ENCODE measurements around the gene ZNF263. TPM values are rescaled to one million over a fixed set of nuclear protein-coding genes. Genes with fewer than 3 reads are reported as not detected.

ZNF263 gene
- total and polyA plus RNA-seq, 3 experiments from 2014 or later = 29.2 to 47.7 (median 35.1) TPM

DNA sequence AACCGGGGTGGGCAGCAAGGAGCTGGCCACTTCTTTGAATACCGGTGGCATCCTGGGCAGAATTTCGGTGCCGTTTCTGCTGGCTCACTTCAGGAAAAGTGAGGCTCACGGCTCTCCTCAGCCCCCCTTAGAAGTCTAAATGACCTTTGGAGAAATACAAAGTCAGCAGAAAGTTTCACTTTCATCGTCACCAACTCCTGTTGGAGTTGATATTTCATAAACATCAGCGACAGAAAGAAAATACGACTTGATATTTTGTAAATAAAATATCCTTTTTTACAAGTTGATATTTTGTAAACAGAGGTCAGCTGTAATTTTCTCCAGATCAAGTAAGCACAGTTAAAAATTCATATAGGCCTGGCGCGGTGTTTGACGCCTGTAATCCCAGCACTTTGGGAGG, 22.8 kb downstream of the ZNF263 start:
- no peaks in the 10 kb centered on the region for H3K27me3 ChIP-seq (ENCODE audit: insufficient read depth, low read length, poor library complexity, severe bottlenecking)
- no peak overlapping the region for H3K27ac ChIP-seq (ENCODE audit: low read depth, low read length)
- H3K4me1 ChIP-seq (ENCODE audit: insufficient read depth, low read length) = peaks cover 18% of the 10 kb centered on the region
- POLR2A ChIA-PET = interaction anchor here (0.6 to 3.0 kb wide), 10 partner anchors 10 to 195 kb away, joined by 3 to 21 read pairs (median 4); partner anchors contain the start of genes CLUAP1, ZNF174, ZNF263 and ZSCAN32
- Mint-ChIP-seq H3K9me3 (peaks cover 12 to 53% (median 47%) of the 10 kb centered on the region in 5 donors), H3K27ac (peak overlapping the region in 7 of 8 donors; percentile 63 to 89 (median 79)), H3K27me3 (no peaks in the 10 kb centered on the region), H3K4me3 (peak overlapping the region; percentile 76 to 93 (median 85)), H3K4me1 (peaks cover 16 to 38% (median 24%) of the 10 kb centered on the region in 3 donors), H3K36me3 (peaks cover 18 to 57% (median 46%) of the 10 kb centered on the region in 3 donors)
- DNase-seq = no peak
- H3K4me3 ChIP-seq (ENCODE audit: low read length) = peak overlapping the region; percentile 72
- H3K9me3 ChIP-seq (ENCODE audit: low read length) = peaks cover 19% of the 10 kb centered on the region
- CTCF ChIA-PET = interaction anchor here (0.9 to 1.8 kb wide), 4 partner anchors 11 to 95 kb away, joined by 3 to 6 read pairs (median 3); partner anchors contain the start of genes ZNF174, ZNF263 and ZSCAN32
- peaks cover 14% of the 10 kb centered on the region for H3K36me3 ChIP-seq (ENCODE audit: insufficient read depth, low read length)

DNA sequence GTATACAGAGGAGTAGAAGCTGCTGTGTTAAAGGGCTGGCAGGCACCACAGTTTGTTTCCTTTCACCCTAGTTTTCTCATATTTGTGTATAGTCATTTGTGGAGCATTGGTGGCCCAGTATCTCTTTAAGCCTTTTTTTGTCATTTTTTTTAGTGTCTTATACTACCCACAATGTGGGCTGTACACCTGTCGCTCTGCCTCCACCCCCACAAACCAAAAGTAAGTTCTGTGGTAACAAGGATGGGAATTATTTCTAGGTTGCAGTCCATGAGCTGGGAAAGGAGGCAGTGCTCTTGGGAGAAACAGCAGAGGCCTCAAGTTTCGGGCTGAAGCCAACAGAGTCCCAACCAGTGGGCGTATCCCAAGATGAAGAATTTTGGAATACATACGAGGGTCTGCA, 28.2 kb downstream of the ZNF263 start:
- ChIA-PET POLR2A (no interaction called here), CTCF (no interaction called here)
- Histone ChIP-seq H3K4me3 (ENCODE audit: low read length) (no peak overlapping the region), H3K27me3 (ENCODE audit: insufficient read depth, low read length, poor library complexity, severe bottlenecking) (no peaks in the 10 kb centered on the region), H3K9me3 (ENCODE audit: low read length) (peaks cover 52% of the 10 kb centered on the region), H3K36me3 (ENCODE audit: insufficient read depth, low read length) (peaks cover 35% of the 10 kb centered on the region), H3K4me1 (ENCODE audit: insufficient read depth, low read length) (peaks cover 5% of the 10 kb centered on the region), H3K27ac (ENCODE audit: low read depth, low read length) (no peak overlapping the region)
- H3K27ac Mint-ChIP-seq = no peak overlapping the region
- no peak for DNase-seq
- H3K4me3 Mint-ChIP-seq = no peak overlapping the region
- peaks cover 28 to 84% (median 74%) of the 10 kb centered on the region in 5 donors for H3K9me3 Mint-ChIP-seq
- H3K36me3 Mint-ChIP-seq = peaks cover 45 to 82% (median 81%) of the 10 kb centered on the region in 3 donors
- H3K4me1 Mint-ChIP-seq = peaks cover 4 to 16% (median 13%) of the 10 kb centered on the region in 3 donors
- H3K27me3 Mint-ChIP-seq = no peaks in the 10 kb centered on the region

DNA sequence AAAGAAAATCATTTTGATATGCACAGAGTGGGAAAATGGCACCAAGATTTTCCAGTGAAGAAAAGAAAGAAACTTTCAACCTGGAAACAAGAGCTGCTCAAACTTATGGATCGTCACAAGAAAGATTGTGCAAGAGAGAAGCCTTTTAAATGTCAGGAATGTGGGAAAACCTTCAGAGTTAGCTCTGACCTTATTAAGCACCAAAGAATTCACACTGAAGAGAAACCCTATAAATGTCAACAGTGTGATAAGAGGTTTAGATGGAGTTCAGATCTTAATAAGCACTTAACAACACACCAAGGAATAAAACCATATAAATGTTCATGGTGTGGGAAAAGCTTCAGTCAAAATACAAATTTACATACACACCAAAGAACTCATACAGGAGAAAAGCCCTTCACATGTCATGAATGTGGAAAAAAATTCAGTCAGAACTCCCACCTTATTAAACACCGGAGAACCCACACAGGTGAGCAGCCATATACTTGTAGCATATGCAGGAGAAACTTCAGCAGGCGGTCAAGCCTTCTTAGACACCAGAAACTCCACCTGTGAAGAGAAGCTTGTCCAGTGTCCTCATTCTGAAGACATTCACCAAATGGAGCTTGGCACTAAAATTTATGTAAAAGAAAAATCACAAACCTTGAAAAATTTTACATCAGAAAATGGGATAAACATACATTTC, 34.2 kb downstream of the ZNF263 start:
- Mint-ChIP-seq H3K27me3 (no peaks in the 10 kb centered on the region), H3K36me3 (peaks cover 46 to 76% (median 72%) of the 10 kb centered on the region in 3 donors), H3K4me1 (no peaks in the 10 kb centered on the region), H3K27ac (no peak overlapping the region), H3K9me3 (peaks cover 43 to 96% (median 87%) of the 10 kb centered on the region in 5 donors), H3K4me3 (no peak overlapping the region)
- no peaks in the 10 kb centered on the region for H3K27me3 ChIP-seq (ENCODE audit: insufficient read depth, low read length, poor library complexity, severe bottlenecking)
- POLR2A ChIA-PET = interaction anchor here (2.0 kb wide), 1 partner anchor 12 kb away, joined by 5 read pairs; the partner anchor contains the start of genes TIGD7 and ZNF75A
- DNase-seq = no peak
- peak overlapping the region; percentile 30 for H3K4me3 ChIP-seq (ENCODE audit: low read length)
- H3K27ac ChIP-seq (ENCODE audit: low read depth, low read length) = no peak overlapping the region
- H3K9me3 ChIP-seq (ENCODE audit: low read length) = peaks cover 82% of the 10 kb centered on the region
- no peaks in the 10 kb centered on the region for H3K4me1 ChIP-seq (ENCODE audit: insufficient read depth, low read length)
- peaks cover 39% of the 10 kb centered on the region for H3K36me3 ChIP-seq (ENCODE audit: insufficient read depth, low read length)
- CTCF ChIA-PET = interaction anchor here (1.4 kb wide), 1 partner anchor 12 kb away, joined by 3 read pairs; the partner anchor contains the start of gene ZNF75A

DNA sequence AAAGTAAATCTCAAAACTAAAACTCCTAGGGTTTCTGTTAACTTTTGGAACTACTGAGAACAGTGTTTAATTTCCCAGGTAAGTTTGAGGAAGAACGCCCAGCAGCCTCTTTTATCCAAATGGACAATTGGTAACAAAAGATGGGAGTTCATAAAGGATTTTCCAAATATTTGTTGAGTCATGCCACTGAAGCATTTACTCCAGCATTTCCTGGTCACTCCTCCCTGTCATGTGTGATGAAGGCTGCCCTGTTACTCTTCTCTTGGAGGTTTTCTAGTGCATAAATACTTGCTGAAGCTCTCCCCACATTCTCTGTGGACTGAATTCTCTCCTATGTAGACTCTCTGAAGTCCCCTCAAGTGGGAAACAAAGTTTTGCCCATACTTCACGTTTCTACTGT, 38.5 kb downstream of the ZNF263 start:
- Histone ChIP-seq H3K27me3 (ENCODE audit: insufficient read depth, low read length, poor library complexity, severe bottlenecking) (no peaks in the 10 kb centered on the region), H3K4me1 (ENCODE audit: insufficient read depth, low read length) (no peaks in the 10 kb centered on the region), H3K36me3 (ENCODE audit: insufficient read depth, low read length) (peaks cover 15% of the 10 kb centered on the region), H3K9me3 (ENCODE audit: low read length) (peaks cover 51% of the 10 kb centered on the region), H3K27ac (ENCODE audit: low read depth, low read length) (no peak overlapping the region), H3K4me3 (ENCODE audit: low read length) (no peak overlapping the region)
- Mint-ChIP-seq H3K9me3 (peaks cover 31 to 83% (median 70%) of the 10 kb centered on the region in 5 donors), H3K36me3 (peaks cover 16 to 51% (median 31%) of the 10 kb centered on the region in 3 donors), H3K4me3 (no peak overlapping the region), H3K4me1 (no peaks in the 10 kb centered on the region), H3K27me3 (peaks cover 0 to 2% of the 10 kb centered on the region in 2 donors), H3K27ac (peak overlapping the region in 1 of 8 donors; percentile 36)
- ChIA-PET POLR2A (no interaction called here), CTCF (interaction anchor here (0.6 kb wide), 1 partner anchor 34 kb away, joined by 3 read pairs; no protein-coding TSS in a partner anchor)
- no peak for DNase-seq

DNA sequence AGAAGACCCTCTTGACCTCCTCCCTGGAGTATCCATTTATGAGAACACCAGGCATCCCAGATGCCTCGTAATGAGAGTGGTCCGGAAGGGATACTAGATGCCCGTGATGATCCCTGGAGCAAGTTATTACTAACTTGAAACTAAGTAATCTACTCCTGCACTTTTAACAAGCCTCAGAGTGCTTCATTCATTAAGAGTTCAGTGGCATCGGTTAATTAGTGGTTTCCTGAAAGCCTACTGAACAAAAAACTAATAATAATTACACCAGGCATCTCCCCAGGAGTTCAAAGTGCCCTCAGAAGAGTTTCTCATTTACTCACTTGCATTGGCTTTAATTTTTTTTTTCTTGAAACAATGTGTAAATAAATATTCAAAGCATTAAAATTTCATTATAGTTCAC, 44.2 kb downstream of the ZNF263 start:
- no peaks in the 10 kb centered on the region for H3K27me3 ChIP-seq (ENCODE audit: insufficient read depth, low read length, poor library complexity, severe bottlenecking)
- H3K36me3 ChIP-seq (ENCODE audit: insufficient read depth, low read length) = no peaks in the 10 kb centered on the region
- no peak overlapping the region for H3K27ac ChIP-seq (ENCODE audit: low read depth, low read length)
- POLR2A ChIA-PET = no interaction called here
- no peaks in the 10 kb centered on the region for H3K4me1 ChIP-seq (ENCODE audit: insufficient read depth, low read length)
- Mint-ChIP-seq H3K27me3 (peaks cover 0 to 2% of the 10 kb centered on the region in 2 donors), H3K9me3 (peaks cover 11 to 48% (median 22%) of the 10 kb centered on the region in 5 donors), H3K27ac (no peak overlapping the region), H3K4me1 (no peaks in the 10 kb centered on the region), H3K4me3 (no peak overlapping the region), H3K36me3 (peaks cover 0 to 34% (median 1%) of the 10 kb centered on the region in 3 donors)
- DNase-seq = no peak
- H3K4me3 ChIP-seq (ENCODE audit: low read length) = no peak overlapping the region
- CTCF ChIA-PET = no interaction called here
- peaks cover 7% of the 10 kb centered on the region for H3K9me3 ChIP-seq (ENCODE audit: low read length)

DNA sequence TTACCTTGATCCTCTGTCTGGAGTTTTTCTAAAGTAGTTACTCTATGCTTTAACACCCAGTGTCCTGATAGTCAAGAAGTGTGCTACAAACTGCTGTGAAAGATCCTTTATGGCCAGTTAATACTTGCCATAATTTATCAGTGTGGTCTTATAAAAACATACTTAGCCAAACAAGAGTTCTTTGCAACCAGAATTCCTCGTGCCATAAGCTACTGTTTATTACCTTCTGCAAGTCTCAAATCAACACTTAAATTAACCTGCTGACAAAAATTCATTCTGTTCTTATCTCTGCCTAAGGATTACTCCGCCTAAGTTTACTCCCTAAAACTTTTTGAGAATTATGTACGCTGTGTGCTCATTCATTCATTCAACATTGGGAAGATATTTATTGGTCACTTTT, 44.8 kb downstream of the ZNF263 start:
- H3K27ac Mint-ChIP-seq = no peak overlapping the region
- Histone ChIP-seq H3K9me3 (ENCODE audit: low read length) (peaks cover 2% of the 10 kb centered on the region), H3K36me3 (ENCODE audit: insufficient read depth, low read length) (no peaks in the 10 kb centered on the region), H3K4me1 (ENCODE audit: insufficient read depth, low read length) (no peaks in the 10 kb centered on the region), H3K27ac (ENCODE audit: low read depth, low read length) (no peak overlapping the region), H3K4me3 (ENCODE audit: low read length) (no peak overlapping the region), H3K27me3 (ENCODE audit: insufficient read depth, low read length, poor library complexity, severe bottlenecking) (no peaks in the 10 kb centered on the region)
- H3K9me3 Mint-ChIP-seq = peaks cover 5 to 42% (median 20%) of the 10 kb centered on the region in 5 donors
- POLR2A ChIA-PET = no interaction called here
- H3K4me1 Mint-ChIP-seq = no peaks in the 10 kb centered on the region
- CTCF ChIA-PET = interaction anchor here (1.4 kb wide), 1 partner anchor 13 kb away, joined by 3 read pairs; no protein-coding TSS in a partner anchor
- no peaks in the 10 kb centered on the region for H3K27me3 Mint-ChIP-seq
- H3K36me3 Mint-ChIP-seq = peaks cover 0 to 28% (median 1%) of the 10 kb centered on the region in 3 donors
- no peak for DNase-seq
- no peak overlapping the region for H3K4me3 Mint-ChIP-seq

DNA sequence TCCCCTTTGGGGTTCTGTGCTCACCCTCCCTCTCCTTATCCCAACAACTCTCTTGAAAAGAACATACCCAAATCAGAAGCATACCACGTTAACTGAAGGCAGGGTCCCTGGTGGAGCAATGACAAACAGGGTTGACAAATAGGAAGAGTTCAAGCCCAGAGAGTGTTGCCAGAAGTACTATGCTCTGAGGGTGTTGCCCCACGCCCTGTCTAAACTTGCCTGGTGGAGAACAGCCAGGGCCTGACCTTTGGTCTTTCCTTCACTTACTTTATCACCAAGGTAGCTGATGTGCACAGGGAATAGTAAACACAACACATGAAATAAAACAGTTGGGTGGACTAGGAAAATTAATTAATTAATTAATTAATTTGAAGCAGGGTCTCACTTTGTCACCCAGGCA, 45.4 kb downstream of the ZNF263 start:
- H3K27me3 ChIP-seq (ENCODE audit: insufficient read depth, low read length, poor library complexity, severe bottlenecking) = no peaks in the 10 kb centered on the region
- peaks cover 0 to 31% (median 3%) of the 10 kb centered on the region in 3 donors for H3K36me3 Mint-ChIP-seq
- POLR2A ChIA-PET = no interaction called here

More for the DNA sequence above, 45.4 kb downstream of the ZNF263 start:
- Histone ChIP-seq H3K9me3 (ENCODE audit: low read length) (no peaks in the 10 kb centered on the region), H3K36me3 (ENCODE audit: insufficient read depth, low read length) (no peaks in the 10 kb centered on the region), H3K4me3 (ENCODE audit: low read length) (no peak overlapping the region), H3K27ac (ENCODE audit: low read depth, low read length) (no peak overlapping the region), H3K4me1 (ENCODE audit: insufficient read depth, low read length) (no peaks in the 10 kb centered on the region)
- peaks cover 3 to 39% (median 16%) of the 10 kb centered on the region in 5 donors for H3K9me3 Mint-ChIP-seq
- H3K4me3 Mint-ChIP-seq = no peak overlapping the region
- CTCF ChIA-PET = interaction anchor here (1.4 kb wide), 1 partner anchor 13 kb away, joined by 3 read pairs; no protein-coding TSS in a partner anchor
- no peaks in the 10 kb centered on the region for H3K4me1 Mint-ChIP-seq
- DNase-seq = no peak
- no peaks in the 10 kb centered on the region for H3K27me3 Mint-ChIP-seq
- H3K27ac Mint-ChIP-seq = no peak overlapping the region
